Measurements from ENCODE around the gene INPP5A. TPM values are rescaled to one million over a fixed set of nuclear protein-coding genes. Genes with fewer than 3 reads are reported as not detected.

Gene INPP5A
- polyA plus RNA-seq, 2 donors, result 9.2 to 12.7 TPM

DNA sequence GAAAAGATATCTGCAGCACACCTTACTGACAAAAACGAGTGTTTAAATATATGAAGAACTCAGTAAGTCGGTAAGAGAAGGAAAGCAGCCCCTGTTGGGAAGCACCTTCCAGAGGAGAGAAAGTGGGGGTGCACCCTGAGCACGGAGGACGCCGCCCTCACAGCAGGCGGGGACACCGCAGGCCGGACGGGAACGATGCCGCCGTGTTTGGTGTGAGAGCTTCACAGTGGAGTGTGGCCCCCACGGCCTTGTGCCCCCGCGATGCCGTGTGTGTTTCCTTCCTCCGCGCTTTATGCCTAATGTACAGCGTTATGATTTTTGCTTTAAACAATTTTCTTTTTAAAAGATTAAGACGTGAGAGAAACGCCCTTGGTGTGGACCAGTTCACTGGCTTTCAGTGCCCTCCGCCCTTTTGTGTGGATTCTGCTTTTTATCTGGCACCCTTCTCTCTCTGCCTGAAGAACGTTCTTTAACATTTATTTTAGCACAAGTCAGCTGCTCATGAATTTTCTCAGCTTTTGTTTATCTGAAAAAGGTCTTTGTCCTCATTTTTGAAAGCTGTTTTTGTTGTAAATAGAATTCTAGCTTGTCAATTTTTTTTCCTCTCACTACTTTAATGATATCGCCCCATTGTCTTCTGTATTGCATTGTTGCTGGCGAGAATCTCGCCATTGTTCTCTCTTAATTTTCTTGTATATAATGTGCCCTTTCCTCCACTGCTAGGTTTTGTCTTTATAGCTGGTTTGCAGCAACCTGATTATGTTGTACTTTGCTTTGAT, 110.7 kb downstream of the INPP5A start:
- H3K36me3 ChIP-seq (ENCODE audit: control insufficient read depth in 2 of 2, insufficient read depth in 2 of 2, low read length in 1 of 2), result peaks cover 0 to 24% of the 10 kb centered on the region in 2 donors
- whole genome bisulfite sequencing, 2 donors, result 86% methylated on average over 26 of the region's 26 CpGs
- peaks cover 0 to 12% of the 10 kb centered on the region in 2 donors for H3K4me1 ChIP-seq (ENCODE audit: control insufficient read depth in 2 of 2, insufficient read depth in 2 of 2, low read length in 1 of 2)
- H3K27me3 ChIP-seq (ENCODE audit: control insufficient read depth in 1 of 2, insufficient read depth in 2 of 2, low read length in 2 of 2), result no peaks in the 10 kb centered on the region
- H3K9me3 ChIP-seq (ENCODE audit: control insufficient read depth in 2 of 2, insufficient read depth in 1 of 2, low read depth in 1 of 2, low read length in 1 of 2), result no peaks in the 10 kb centered on the region
- no peak overlapping the region for H3K4me3 ChIP-seq (ENCODE audit: low read depth in 1 of 2, low read length in 2 of 2)
- H3K27ac ChIP-seq (ENCODE audit: low read depth in 2 of 2, low read length in 1 of 2), result no peak overlapping the region

- Histone ChIP-seq H3K4me3 (ENCODE audit: low read depth in 1 of 2, low read length in 2 of 2) (no peak overlapping the region), H3K36me3 (ENCODE audit: control insufficient read depth in 2 of 2, insufficient read depth in 2 of 2, low read length in 1 of 2) (peaks cover 0 to 27% of the 10 kb centered on the region in 2 donors), H3K4me1 (ENCODE audit: control insufficient read depth in 2 of 2, insufficient read depth in 2 of 2, low read length in 1 of 2) (peaks cover 0 to 11% of the 10 kb centered on the region in 2 donors), H3K27me3 (ENCODE audit: control insufficient read depth in 1 of 2, insufficient read depth in 2 of 2, low read length in 2 of 2) (no peaks in the 10 kb centered on the region), H3K9me3 (ENCODE audit: control insufficient read depth in 2 of 2, insufficient read depth in 1 of 2, low read depth in 1 of 2, low read length in 1 of 2) (no peaks in the 10 kb centered on the region), H3K27ac (ENCODE audit: low read depth in 2 of 2, low read length in 1 of 2) (no peak overlapping the region)
- WGBS, 2 donors, result 90% methylated on average over 20 of the region's 20 CpGs
Measured at GRCh38 chr10:132648851-132649528, 111.4 kb downstream of the INPP5A start.

GRCh38 chr10:132649651-132650360, 112.2 kb downstream of the INPP5A start:
- WGBS, 2 donors, result 94% methylated on average over 20 of the region's 20 CpGs
- peaks cover 0 to 27% of the 10 kb centered on the region in 2 donors for H3K36me3 ChIP-seq (ENCODE audit: control insufficient read depth in 2 of 2, insufficient read depth in 2 of 2, low read length in 1 of 2)
- H3K4me1 ChIP-seq (ENCODE audit: control insufficient read depth in 2 of 2, insufficient read depth in 2 of 2, low read length in 1 of 2), result peaks cover 0 to 3% of the 10 kb centered on the region in 2 donors
- H3K9me3 ChIP-seq (ENCODE audit: control insufficient read depth in 2 of 2, insufficient read depth in 1 of 2, low read depth in 1 of 2, low read length in 1 of 2), result no peaks in the 10 kb centered on the region
- H3K27ac ChIP-seq (ENCODE audit: low read depth in 2 of 2, low read length in 1 of 2), result no peak overlapping the region
- H3K27me3 ChIP-seq (ENCODE audit: control insufficient read depth in 1 of 2, insufficient read depth in 2 of 2, low read length in 2 of 2), result no peaks in the 10 kb centered on the region
- no peak overlapping the region for H3K4me3 ChIP-seq (ENCODE audit: low read depth in 1 of 2, low read length in 2 of 2)

DNA sequence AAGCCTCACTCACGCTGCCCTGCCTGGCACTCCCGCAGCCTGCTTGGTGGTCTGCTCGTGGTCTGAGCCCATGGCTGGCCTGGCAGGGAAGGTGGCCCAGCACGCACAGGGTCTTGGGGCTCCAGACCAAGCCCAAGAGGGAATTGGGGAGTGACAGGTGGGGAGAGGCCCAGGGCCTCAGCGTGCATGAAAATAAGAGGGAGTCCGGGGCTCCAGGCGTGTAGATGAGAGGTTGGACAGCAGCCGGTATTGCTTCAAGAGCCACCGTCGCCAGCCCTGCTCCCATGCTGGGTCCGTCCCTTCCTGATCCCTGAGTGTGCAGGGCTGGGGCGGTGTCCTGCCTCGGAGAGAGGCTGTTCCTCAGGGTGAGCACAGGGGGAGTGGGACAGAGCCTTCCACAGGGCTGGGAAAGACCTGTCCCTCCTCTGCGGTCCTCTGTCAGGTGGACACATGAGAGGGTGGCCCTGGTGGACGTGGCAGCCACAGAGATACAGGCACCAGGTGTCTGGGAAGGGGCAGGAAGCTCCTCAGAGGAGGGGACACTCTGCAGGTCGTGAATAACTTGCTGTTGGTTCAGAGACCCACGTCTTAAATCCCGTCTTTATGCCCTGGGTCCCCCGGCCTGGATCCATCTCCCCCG, 113.1 kb downstream of the INPP5A start:
- peaks cover 0 to 27% of the 10 kb centered on the region in 2 donors for H3K36me3 ChIP-seq (ENCODE audit: control insufficient read depth in 2 of 2, insufficient read depth in 2 of 2, low read length in 1 of 2)
- H3K27ac ChIP-seq (ENCODE audit: low read depth in 2 of 2, low read length in 1 of 2), result no peak overlapping the region
- H3K4me1 ChIP-seq (ENCODE audit: control insufficient read depth in 2 of 2, insufficient read depth in 2 of 2, low read length in 1 of 2), result no peaks in the 10 kb centered on the region
- H3K27me3 ChIP-seq (ENCODE audit: control insufficient read depth in 1 of 2, insufficient read depth in 2 of 2, low read length in 2 of 2), result no peaks in the 10 kb centered on the region
- H3K4me3 ChIP-seq (ENCODE audit: low read depth in 1 of 2, low read length in 2 of 2), result no peak overlapping the region
- WGBS, 2 donors, result 89 to 94% methylated on average over 20 of the region's 20 CpGs
- H3K9me3 ChIP-seq (ENCODE audit: control insufficient read depth in 2 of 2, insufficient read depth in 1 of 2, low read depth in 1 of 2, low read length in 1 of 2), result no peaks in the 10 kb centered on the region

- H3K27ac ChIP-seq (ENCODE audit: low read depth in 2 of 2, low read length in 1 of 2), result no peak overlapping the region
- no peak overlapping the region for H3K4me3 ChIP-seq (ENCODE audit: low read depth in 1 of 2, low read length in 2 of 2)
- peaks cover 0 to 2% of the 10 kb centered on the region in 2 donors for H3K4me1 ChIP-seq (ENCODE audit: control insufficient read depth in 2 of 2, insufficient read depth in 2 of 2, low read length in 1 of 2)
- H3K9me3 ChIP-seq (ENCODE audit: control insufficient read depth in 2 of 2, insufficient read depth in 1 of 2, low read depth in 1 of 2, low read length in 1 of 2), result no peaks in the 10 kb centered on the region
- H3K36me3 ChIP-seq (ENCODE audit: control insufficient read depth in 2 of 2, insufficient read depth in 2 of 2, low read length in 1 of 2), result peaks cover 0 to 22% of the 10 kb centered on the region in 2 donors
- H3K27me3 ChIP-seq (ENCODE audit: control insufficient read depth in 1 of 2, insufficient read depth in 2 of 2, low read length in 2 of 2), result no peaks in the 10 kb centered on the region
- WGBS, 2 donors, result 93 to 95% methylated on average over 18 of the region's 18 CpGs
Measured at GRCh38 chr10:132651511-132652029, 114.0 kb downstream of the INPP5A start.

- no peaks in the 10 kb centered on the region for H3K27me3 ChIP-seq (ENCODE audit: control insufficient read depth in 1 of 2, insufficient read depth in 2 of 2, low read length in 2 of 2)
- H3K4me1 ChIP-seq (ENCODE audit: control insufficient read depth in 2 of 2, insufficient read depth in 2 of 2, low read length in 1 of 2), result peaks cover 0 to 3% of the 10 kb centered on the region in 2 donors
- no peaks in the 10 kb centered on the region for H3K9me3 ChIP-seq (ENCODE audit: control insufficient read depth in 2 of 2, insufficient read depth in 1 of 2, low read depth in 1 of 2, low read length in 1 of 2)
- WGBS, 2 donors, result 91 to 94% methylated on average over 15 of the region's 15 CpGs
- peaks cover 0 to 20% of the 10 kb centered on the region in 2 donors for H3K36me3 ChIP-seq (ENCODE audit: control insufficient read depth in 2 of 2, insufficient read depth in 2 of 2, low read length in 1 of 2)
- no peak overlapping the region for H3K4me3 ChIP-seq (ENCODE audit: low read depth in 1 of 2, low read length in 2 of 2)
- no peak overlapping the region for H3K27ac ChIP-seq (ENCODE audit: low read depth in 2 of 2, low read length in 1 of 2)
Measured at GRCh38 chr10:132652446-132652845, 114.9 kb downstream of the INPP5A start.

DNA sequence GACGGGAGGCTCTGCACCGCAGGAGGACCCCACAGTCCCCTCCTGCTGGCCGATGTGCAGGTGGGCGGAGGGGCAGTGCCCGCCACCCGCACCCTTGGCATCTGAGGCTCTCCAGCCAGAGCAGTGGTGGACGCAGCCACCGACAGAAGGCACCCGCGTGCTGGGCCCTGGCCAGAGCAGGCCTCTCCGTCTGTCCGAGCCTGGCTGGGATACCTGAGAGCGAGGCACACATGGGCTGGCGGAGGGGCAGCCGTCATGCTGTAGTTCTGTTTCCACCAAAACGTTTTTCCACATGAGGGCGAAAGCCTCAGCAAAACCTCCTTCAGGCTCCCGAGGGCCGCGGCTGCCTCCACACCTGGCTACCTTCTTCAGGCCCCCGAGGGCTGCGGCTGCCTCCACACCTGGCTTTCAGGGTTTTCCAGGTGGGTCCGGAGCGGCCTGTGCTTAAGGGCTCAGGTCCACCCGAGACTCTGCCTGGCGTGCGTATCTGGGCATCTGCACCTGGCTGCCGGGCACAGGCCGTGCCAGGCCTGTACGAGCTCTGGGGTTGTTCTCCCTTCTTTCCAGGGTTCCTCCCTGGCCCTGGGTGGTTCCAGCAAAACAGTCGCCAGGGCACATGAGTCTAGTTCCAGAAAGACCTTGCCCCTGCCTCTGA, 115.5 kb downstream of the INPP5A start:
- Histone ChIP-seq H3K27me3 (ENCODE audit: control insufficient read depth in 1 of 2, insufficient read depth in 2 of 2, low read length in 2 of 2) (no peaks in the 10 kb centered on the region), H3K27ac (ENCODE audit: low read depth in 2 of 2, low read length in 1 of 2) (no peak overlapping the region), H3K9me3 (ENCODE audit: control insufficient read depth in 2 of 2, insufficient read depth in 1 of 2, low read depth in 1 of 2, low read length in 1 of 2) (no peaks in the 10 kb centered on the region), H3K4me1 (ENCODE audit: control insufficient read depth in 2 of 2, insufficient read depth in 2 of 2, low read length in 1 of 2) (peaks cover 0 to 3% of the 10 kb centered on the region in 2 donors), H3K4me3 (ENCODE audit: low read depth in 1 of 2, low read length in 2 of 2) (no peak overlapping the region), H3K36me3 (ENCODE audit: control insufficient read depth in 2 of 2, insufficient read depth in 2 of 2, low read length in 1 of 2) (peaks cover 0 to 20% of the 10 kb centered on the region in 2 donors)
- 93 to 95% methylated on average over 31 of the region's 31 CpGs for WGBS, 2 donors

DNA sequence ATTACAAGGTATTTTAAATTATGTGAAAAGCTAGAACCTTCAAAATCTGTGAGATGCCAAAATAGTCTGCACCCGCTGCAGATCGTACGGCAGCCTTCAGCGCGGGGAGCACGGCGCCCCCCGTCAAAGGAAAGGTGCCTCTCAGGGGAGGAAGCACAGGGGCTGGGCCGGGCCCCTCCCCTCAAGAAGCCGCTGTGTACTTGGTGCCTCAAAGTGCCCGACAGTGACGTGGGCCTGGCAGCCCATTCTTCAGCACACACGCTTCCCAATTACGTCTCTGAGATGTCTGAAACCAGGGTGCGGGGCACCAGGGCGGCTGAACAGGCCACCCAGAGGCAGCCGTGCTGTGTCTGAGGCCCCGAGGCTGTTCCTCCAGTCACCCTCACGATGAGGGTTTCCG, 116.1 kb downstream of the INPP5A start:
- Histone ChIP-seq H3K4me1 (ENCODE audit: control insufficient read depth in 2 of 2, insufficient read depth in 2 of 2, low read length in 1 of 2) (peaks cover 0 to 3% of the 10 kb centered on the region in 2 donors), H3K27me3 (ENCODE audit: control insufficient read depth in 1 of 2, insufficient read depth in 2 of 2, low read length in 2 of 2) (no peaks in the 10 kb centered on the region), H3K36me3 (ENCODE audit: control insufficient read depth in 2 of 2, insufficient read depth in 2 of 2, low read length in 1 of 2) (peaks cover 0 to 20% of the 10 kb centered on the region in 2 donors), H3K27ac (ENCODE audit: low read depth in 2 of 2, low read length in 1 of 2) (no peak overlapping the region), H3K9me3 (ENCODE audit: control insufficient read depth in 2 of 2, insufficient read depth in 1 of 2, low read depth in 1 of 2, low read length in 1 of 2) (no peaks in the 10 kb centered on the region), H3K4me3 (ENCODE audit: low read depth in 1 of 2, low read length in 2 of 2) (no peak overlapping the region)
- 94 to 96% methylated on average over 20 of the region's 20 CpGs for WGBS, 2 donors

Measured in esophagus (tissue), 2 donors.